ENCODE results near the gene VAPA.

DNA sequence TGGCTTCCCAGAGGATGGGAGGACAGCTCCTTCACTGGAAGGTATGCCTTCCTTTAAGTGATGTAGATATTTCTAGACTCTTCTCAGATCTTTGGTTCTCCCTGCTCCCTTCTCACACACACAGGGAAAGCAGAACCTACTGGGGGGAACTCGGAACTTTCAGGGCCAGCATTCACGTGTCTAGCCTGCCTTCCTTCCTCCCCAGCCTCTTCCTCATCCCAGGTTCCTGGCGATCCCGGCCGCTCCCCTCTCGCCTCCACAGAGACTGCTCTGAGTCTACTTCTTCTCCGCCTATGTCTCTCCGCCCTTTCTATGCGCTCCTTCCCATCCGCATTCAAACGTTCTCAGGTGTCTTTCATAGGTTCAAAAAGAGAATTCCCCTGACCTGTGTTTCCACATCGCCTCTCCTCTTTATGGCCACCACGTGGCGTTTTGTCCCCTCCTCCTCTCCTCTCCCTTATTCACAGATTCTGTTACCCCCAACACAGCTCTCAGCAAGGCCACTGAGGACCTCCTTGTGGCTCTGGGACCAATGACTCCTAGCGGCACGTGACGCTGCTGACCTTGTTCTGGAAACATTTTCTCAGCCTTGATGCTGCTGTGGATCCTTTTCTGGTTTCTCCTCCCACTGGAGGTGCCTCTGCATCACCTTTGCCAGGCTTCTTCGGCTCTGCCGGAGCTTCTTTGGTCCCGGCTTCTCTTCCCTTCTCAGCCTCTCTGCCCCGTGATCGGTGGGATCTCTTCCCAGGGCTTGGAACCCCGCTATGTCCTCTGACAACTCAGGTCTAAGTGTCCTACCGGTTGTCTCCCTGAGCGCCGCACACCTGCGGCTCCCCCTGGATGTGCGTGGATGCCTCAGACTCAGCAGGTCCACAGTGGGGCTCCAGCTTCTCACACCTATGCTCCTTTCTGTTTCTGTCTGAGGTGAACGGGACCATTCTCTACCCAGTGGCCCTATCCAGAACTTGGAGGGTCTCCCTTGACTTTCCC is 77.5 kb downstream of the VAPA start:
- TF ChIP-seq, protein P1, sequence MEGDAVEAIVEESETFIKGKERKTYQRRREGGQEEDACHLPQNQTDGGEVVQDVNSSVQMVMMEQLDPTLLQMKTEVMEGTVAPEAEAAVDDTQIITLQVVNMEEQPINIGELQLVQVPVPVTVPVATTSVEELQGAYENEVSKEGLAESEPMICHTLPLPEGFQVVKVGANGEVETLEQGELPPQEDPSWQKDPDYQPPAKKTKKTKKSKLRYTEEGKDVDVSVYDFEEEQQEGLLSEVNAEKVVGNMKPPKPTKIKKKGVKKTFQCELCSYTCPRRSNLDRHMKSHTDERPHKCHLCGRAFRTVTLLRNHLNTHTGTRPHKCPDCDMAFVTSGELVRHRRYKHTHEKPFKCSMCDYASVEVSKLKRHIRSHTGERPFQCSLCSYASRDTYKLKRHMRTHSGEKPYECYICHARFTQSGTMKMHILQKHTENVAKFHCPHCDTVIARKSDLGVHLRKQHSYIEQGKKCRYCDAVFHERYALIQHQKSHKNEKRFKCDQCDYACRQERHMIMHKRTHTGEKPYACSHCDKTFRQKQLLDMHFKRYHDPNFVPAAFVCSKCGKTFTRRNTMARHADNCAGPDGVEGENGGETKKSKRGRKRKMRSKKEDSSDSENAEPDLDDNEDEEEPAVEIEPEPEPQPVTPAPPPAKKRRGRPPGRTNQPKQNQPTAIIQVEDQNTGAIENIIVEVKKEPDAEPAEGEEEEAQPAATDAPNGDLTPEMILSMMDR (IDR thresholded peaks at IDR 0.05) = no peak
- TF ChIP-seq POLR2A (IDR thresholded peaks at IDR 0.05) = no peak

All from sigmoid colon (tissue), 3 donors.